Karpas-422 (cell line): ENCODE data around the gene NWD2. TPM values are rescaled to one million over a fixed set of nuclear protein-coding genes. Genes with fewer than 3 reads are reported as not detected.

Experiments used
- DNase-seq: peaks from one replicate; pipeline ENCODE4 v3.0.0-alpha.2; 2015
- H2AFZ ChIP-seq: fragments of 200-600 bp; sonication (generic); 2 replicates; pipeline ENCODE4 v1.6.1; 2014; ENCODE audit warnings: antibody characterized with exemption, low read length, mixed read lengths
- H3K27ac ChIP-seq: fragments of 200-600 bp; sonication (generic); 2 replicates; pipeline ENCODE4 v1.5.1; 2014; ENCODE audit warnings: mild to moderate bottlenecking, low read length, moderate library complexity
- H3K27me3 ChIP-seq: fragments of 200-600 bp; sonication (generic); 2 replicates; pipeline ENCODE4 v1.6.1; 2014; ENCODE audit warnings: low read length, mixed read lengths
- H3K36me3 ChIP-seq: fragments of 200-600 bp; sonication (generic); 2 replicates; pipeline ENCODE4 v1.6.1; 2014; ENCODE audit warnings: low read length, mixed read lengths; ENCODE audit not compliant: insufficient read depth
- H3K4me1 ChIP-seq: fragments of 200-600 bp; sonication (generic); 2 replicates; pipeline ENCODE4 v1.6.1; 2014; ENCODE audit warnings: mild to moderate bottlenecking, low read length, mixed read lengths
- H3K4me2 ChIP-seq: fragments of 200-600 bp; sonication (generic); 2 replicates; pipeline ENCODE4 v1.6.1; 2014; ENCODE audit warnings: low read length, low read depth, mild to moderate bottlenecking; ENCODE audit not compliant: poor library complexity, severe bottlenecking
- H3K4me3 ChIP-seq: fragments of 200-600 bp; sonication (generic); 2 replicates; pipeline ENCODE4 v1.5.1; 2014; ENCODE audit warnings: mild to moderate bottlenecking, antibody characterized with exemption, low read length, mixed read lengths
- H3K79me2 ChIP-seq: fragments of 200-600 bp; sonication (generic); 2 replicates; pipeline ENCODE4 v1.6.1; 2014; ENCODE audit warnings: mild to moderate bottlenecking, low read length, mixed read lengths
- H3K9ac ChIP-seq: fragments of 200-600 bp; sonication (generic); 2 replicates; pipeline ENCODE4 v1.6.0; 2014; ENCODE audit warnings: low read length
- H3K9me2 ChIP-seq: fragments of 200-600 bp; sonication (generic), shearing (Covaris generic); replicated peaks from 2 replicates; pipeline ENCODE4 v1.6.0; 2014; ENCODE audit warnings: mild to moderate bottlenecking, low read length, moderate library complexity; ENCODE audit not compliant: insufficient read depth
- H3K9me3 ChIP-seq: fragments of 300-700, 200-600 bp; sonication (generic); 2 replicates; pipeline ENCODE4 v1.6.1; 2014; ENCODE audit warnings: low read length, mixed read lengths
- H4K20me1 ChIP-seq: fragments of 200-600 bp; sonication (generic); 2 replicates; pipeline ENCODE4 v1.6.1; 2014; ENCODE audit warnings: mild to moderate bottlenecking, antibody characterized with exemption, low read length, low read depth; ENCODE audit not compliant: insufficient read depth
- total RNA-seq: library from RNA; depleted of rRNA; stranded (reverse); fragments of >200 nt; shearing (Covaris generic); gene quantifications from 2 replicates; pipeline ENCODE4 v1.2.3, GENCODE V29; 2014; ENCODE audit warnings: low replicate concordance

Gene NWD2
- total RNA-seq, 1 experiment from 2014 or later = not detected

GRCh38 chr4:37480509-37480908 lies 236.0 kb downstream of the NWD2 start:
- H4K20me1 ChIP-seq = no peaks in the 10 kb centered on the region
- H2AFZ ChIP-seq = no peak overlapping the region
- H3K4me3 ChIP-seq = no peak overlapping the region
- H3K36me3 ChIP-seq = no peaks in the 10 kb centered on the region
- no peaks in the 10 kb centered on the region for H3K9me2 ChIP-seq
- no peak for DNase-seq
- H3K9me3 ChIP-seq = no peaks in the 10 kb centered on the region
- no peak overlapping the region for H3K27ac ChIP-seq
- H3K79me2 ChIP-seq = no peaks in the 10 kb centered on the region
- no peaks in the 10 kb centered on the region for H3K27me3 ChIP-seq
- H3K4me1 ChIP-seq = no peaks in the 10 kb centered on the region
- no peak overlapping the region for H3K4me2 ChIP-seq
- no peak overlapping the region for H3K9ac ChIP-seq

GRCh38 chr4:37481547-37482122 lies 237.1 kb downstream of the NWD2 start:
- Histone ChIP-seq H3K27ac (no peak overlapping the region), H3K4me3 (no peak overlapping the region), H3K4me1 (no peaks in the 10 kb centered on the region), H3K9me2 (no peaks in the 10 kb centered on the region), H3K9ac (no peak overlapping the region), H3K36me3 (no peaks in the 10 kb centered on the region), H2AFZ (no peak overlapping the region), H3K9me3 (no peaks in the 10 kb centered on the region), H3K79me2 (no peaks in the 10 kb centered on the region), H3K27me3 (no peaks in the 10 kb centered on the region), H4K20me1 (no peaks in the 10 kb centered on the region), H3K4me2 (no peak overlapping the region)
- DNase-seq = no peak

DNA sequence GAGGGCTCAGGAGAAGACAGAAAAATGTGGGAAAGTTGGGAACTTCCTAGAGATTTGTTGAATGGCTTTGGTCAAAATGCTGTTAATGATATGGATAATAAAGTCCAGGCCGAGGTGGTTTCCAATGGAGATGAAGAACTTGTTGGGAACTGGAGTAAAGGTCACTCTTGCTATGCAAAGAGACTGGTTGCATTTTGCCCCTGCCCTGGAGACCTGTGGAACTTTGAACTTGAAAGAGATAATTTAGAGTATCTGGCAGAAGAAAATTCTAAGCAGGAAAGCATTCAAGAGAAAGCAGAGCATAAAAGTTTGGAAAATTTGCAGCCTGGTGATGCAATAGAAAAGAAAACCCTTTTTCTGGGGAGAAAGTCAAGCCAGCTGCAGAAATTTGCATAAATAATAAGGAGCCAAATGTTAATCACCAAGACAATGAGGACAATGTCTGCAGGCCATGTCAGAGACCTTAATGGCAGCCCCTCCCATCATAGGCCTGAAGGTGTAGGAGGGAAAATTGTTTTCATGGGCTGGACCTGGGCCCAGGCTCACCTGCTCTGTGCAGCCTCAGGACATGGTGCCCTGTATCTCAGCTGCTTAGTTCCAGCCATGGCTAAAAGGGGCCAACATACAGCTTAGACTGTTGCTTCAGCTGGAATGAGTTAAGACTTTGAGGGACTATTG lies 237.8 kb downstream of the NWD2 start:
- no peak overlapping the region for H3K27ac ChIP-seq
- H3K4me2 ChIP-seq = no peak overlapping the region

DNA sequence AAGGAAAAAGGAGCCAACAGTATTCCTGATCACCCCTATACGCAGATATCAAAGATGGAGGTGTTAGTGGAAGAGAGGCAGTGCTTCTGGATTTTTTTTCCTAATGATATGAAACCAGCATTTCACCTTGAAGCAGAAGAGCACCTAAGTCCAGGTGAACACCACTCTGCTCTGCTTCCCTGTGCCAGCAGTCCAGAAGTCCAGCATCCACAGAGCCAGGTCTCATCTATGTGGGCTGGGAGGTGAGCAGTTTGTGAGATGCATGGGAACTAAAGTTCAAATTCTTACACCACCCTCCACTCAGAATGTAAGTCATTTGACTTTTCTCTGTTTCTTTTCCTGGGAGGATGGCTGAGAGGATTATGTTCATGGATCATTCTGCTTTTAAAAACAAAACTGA lies 239.1 kb downstream of the NWD2 start:
- Histone ChIP-seq H3K9me2 (no peaks in the 10 kb centered on the region), H3K36me3 (no peaks in the 10 kb centered on the region), H3K79me2 (no peaks in the 10 kb centered on the region), H3K9me3 (no peaks in the 10 kb centered on the region), H2AFZ (no peak overlapping the region), H3K27ac (no peak overlapping the region), H3K4me1 (no peaks in the 10 kb centered on the region), H4K20me1 (no peaks in the 10 kb centered on the region), H3K4me2 (no peak overlapping the region), H3K27me3 (no peaks in the 10 kb centered on the region), H3K4me3 (no peak overlapping the region), H3K9ac (no peak overlapping the region)
- DNase-seq = no peak

More for the DNA sequence above, 237.8 kb downstream of the NWD2 start:
- no peaks in the 10 kb centered on the region for H3K79me2 ChIP-seq
- no peaks in the 10 kb centered on the region for H3K4me1 ChIP-seq
- no peak overlapping the region for H2AFZ ChIP-seq
- no peak for DNase-seq
- no peak overlapping the region for H3K9ac ChIP-seq
- no peaks in the 10 kb centered on the region for H4K20me1 ChIP-seq
- no peaks in the 10 kb centered on the region for H3K9me2 ChIP-seq
- H3K36me3 ChIP-seq = no peaks in the 10 kb centered on the region
- no peaks in the 10 kb centered on the region for H3K9me3 ChIP-seq
- H3K27me3 ChIP-seq = no peaks in the 10 kb centered on the region
- H3K4me3 ChIP-seq = no peak overlapping the region

DNA sequence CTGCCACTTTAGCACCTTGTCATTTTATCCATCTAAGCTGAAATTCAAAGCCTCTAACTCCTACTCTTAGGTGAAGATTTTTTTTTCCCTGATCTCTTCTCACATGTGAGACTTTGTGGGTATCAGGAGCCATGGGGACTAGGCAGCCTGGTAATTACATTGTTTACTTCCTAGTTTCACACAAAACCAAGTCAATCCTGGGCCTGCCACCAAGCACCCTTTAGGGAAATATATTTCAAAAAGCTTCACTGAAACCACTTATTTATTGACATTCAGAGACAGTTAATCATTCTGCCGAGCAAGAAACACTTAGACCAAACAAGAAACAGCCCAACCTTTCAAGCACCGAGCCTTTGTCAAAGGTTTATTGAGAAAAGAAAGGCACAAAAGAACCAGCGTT lies 241.6 kb downstream of the NWD2 start:
- no peak overlapping the region for H3K27ac ChIP-seq
- H4K20me1 ChIP-seq = no peaks in the 10 kb centered on the region
- no peaks in the 10 kb centered on the region for H3K79me2 ChIP-seq
- H3K9ac ChIP-seq = no peak overlapping the region
- H3K4me1 ChIP-seq = no peaks in the 10 kb centered on the region
- H2AFZ ChIP-seq = no peak overlapping the region
- H3K27me3 ChIP-seq = no peaks in the 10 kb centered on the region
- no peak overlapping the region for H3K4me2 ChIP-seq
- no peaks in the 10 kb centered on the region for H3K9me3 ChIP-seq
- H3K9me2 ChIP-seq = no peaks in the 10 kb centered on the region
- no peaks in the 10 kb centered on the region for H3K36me3 ChIP-seq
- no peak overlapping the region for H3K4me3 ChIP-seq
- no peak for DNase-seq

DNA sequence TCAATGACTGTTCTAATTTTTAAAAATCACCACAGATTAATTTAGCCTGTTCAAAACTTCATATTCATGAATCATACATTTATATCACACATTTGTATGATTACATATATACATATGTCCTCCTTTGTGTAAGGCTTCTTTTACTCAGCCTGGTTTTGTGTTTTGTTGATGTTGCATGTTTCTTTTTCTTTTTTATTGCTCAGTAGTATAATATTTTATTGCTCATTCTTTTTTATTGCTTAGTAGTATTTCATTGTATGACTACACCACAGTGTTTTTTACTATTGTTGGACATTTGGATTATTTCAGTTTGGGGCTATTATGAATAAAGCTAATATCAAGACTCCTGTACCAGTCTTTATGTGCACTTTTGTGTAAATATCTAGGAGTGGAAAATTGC lies 243.1 kb downstream of the NWD2 start:
- Histone ChIP-seq H3K27ac (no peak overlapping the region), H4K20me1 (no peaks in the 10 kb centered on the region), H3K4me2 (no peak overlapping the region), H3K36me3 (no peaks in the 10 kb centered on the region), H3K27me3 (no peaks in the 10 kb centered on the region), H2AFZ (no peak overlapping the region), H3K4me3 (no peak overlapping the region), H3K79me2 (no peaks in the 10 kb centered on the region), H3K9me3 (no peaks in the 10 kb centered on the region), H3K9me2 (no peaks in the 10 kb centered on the region), H3K9ac (no peak overlapping the region), H3K4me1 (no peaks in the 10 kb centered on the region)
- no peak for DNase-seq

DNA sequence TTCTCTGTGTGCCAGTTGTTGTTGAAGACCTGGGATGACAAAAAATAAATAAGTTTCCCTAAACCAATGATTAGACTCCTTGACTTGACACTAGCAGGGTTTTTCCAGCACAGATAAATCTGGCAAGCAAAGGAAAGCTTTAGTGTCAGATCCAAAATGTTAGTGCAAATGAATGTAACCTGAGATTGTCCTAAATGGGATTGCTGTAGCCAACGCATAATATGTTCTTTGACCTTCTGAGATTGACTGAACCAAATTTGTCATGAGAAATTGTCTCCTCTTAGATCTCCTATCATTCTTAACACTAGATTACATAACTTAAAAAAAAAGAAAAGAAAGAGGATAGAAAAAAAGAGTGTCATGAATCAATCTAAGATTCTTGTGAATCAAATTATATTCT lies 245.2 kb downstream of the NWD2 start:
- Histone ChIP-seq H3K36me3 (no peaks in the 10 kb centered on the region), H3K4me3 (no peak overlapping the region), H3K9me3 (no peaks in the 10 kb centered on the region), H3K27me3 (no peaks in the 10 kb centered on the region), H3K9ac (no peak overlapping the region), H3K27ac (no peak overlapping the region), H3K9me2 (no peaks in the 10 kb centered on the region), H3K79me2 (no peaks in the 10 kb centered on the region), H3K4me1 (no peaks in the 10 kb centered on the region), H3K4me2 (no peak overlapping the region), H2AFZ (no peak overlapping the region), H4K20me1 (no peaks in the 10 kb centered on the region)
- DNase-seq = no peak

GRCh38 chr4:37490391-37491347 lies 246.1 kb downstream of the NWD2 start:
- no peak overlapping the region for H3K9ac ChIP-seq
- H3K79me2 ChIP-seq = no peaks in the 10 kb centered on the region
- no peaks in the 10 kb centered on the region for H3K9me2 ChIP-seq
- no peaks in the 10 kb centered on the region for H3K4me1 ChIP-seq
- H3K4me3 ChIP-seq = no peak overlapping the region
- H3K36me3 ChIP-seq = no peaks in the 10 kb centered on the region
- DNase-seq = no peak
- no peaks in the 10 kb centered on the region for H4K20me1 ChIP-seq
- no peak overlapping the region for H2AFZ ChIP-seq
- no peak overlapping the region for H3K27ac ChIP-seq
- H3K4me2 ChIP-seq = no peak overlapping the region
- H3K9me3 ChIP-seq = no peaks in the 10 kb centered on the region
- H3K27me3 ChIP-seq = no peaks in the 10 kb centered on the region
